Measurements from ENCODE around the gene HMCN1.

GRCh38 chr1:185720633-185721272 lies 13.4 kb upstream of the HMCN1 start:
- TF ChIP-seq CTCF (IDR thresholded peaks at IDR 0.05) (peak; percentile 23 to 62 (median 40)), POLR2A (IDR thresholded peaks at IDR 0.05) (no peak), POLR2AphosphoS5 (IDR thresholded peaks at IDR 0.05) (no peak)
